ENCODE results near the gene TEX44. TPM values are rescaled to one million over a fixed set of nuclear protein-coding genes. Genes with fewer than 3 reads are reported as not detected.

Gene TEX44
- total and polyA plus RNA-seq, 9 of the 15 experiments (the other 6 are each of a cell fraction or from before 2014, with no cell fraction given): not detected

GRCh38 chr2:231567159-231567558 lies 25.5 kb upstream of the TEX44 start (continued):
- peak; percentile 22; the same call in 1 of the 2 replicates for TF ChIP-seq MGA (IDR thresholded peaks at IDR 0.05)
